Immature natural killer cell (primary cell): ENCODE measurements around the gene WDR43. TPM values are rescaled to one million over a fixed set of nuclear protein-coding genes. Genes with fewer than 3 reads are reported as not detected.

Experiments used
- DNase-seq, 3 donors: peaks; one replicate each; pipeline ENCODE4 v3.0.0; 2022; ENCODE audit warnings: mixed read lengths in 1 of 3
- H3K27ac Mint-ChIP-seq, 6 donors: one replicate each; pipeline ENCODE4 v1.8.0; 2020; ENCODE audit warnings: mixed read lengths in 6 of 6, mild to moderate bottlenecking in 5 of 6, inconsistent platforms in 4 of 6, moderate library complexity in 3 of 6
- H3K27me3 Mint-ChIP-seq, 3 donors: one replicate each; pipeline ENCODE4 v1.8.0; 2020 to 2021; ENCODE audit warnings: low read depth in 3 of 3, mild to moderate bottlenecking in 3 of 3, mixed read lengths in 3 of 3, moderate library complexity in 3 of 3, inconsistent platforms in 1 of 3
- H3K36me3 Mint-ChIP-seq, 3 donors: one replicate each; pipeline ENCODE4 v1.8.0; 2020; ENCODE audit warnings: mixed read lengths in 3 of 3, inconsistent platforms in 2 of 3, mild to moderate bottlenecking in 2 of 3
- H3K4me1 Mint-ChIP-seq, 2 donors: one replicate each; pipeline ENCODE4 v1.8.0; 2020; ENCODE audit warnings: inconsistent platforms in 2 of 2, mild to moderate bottlenecking in 2 of 2, mixed read lengths in 2 of 2, moderate library complexity in 1 of 2
- H3K4me3 Mint-ChIP-seq, 5 donors: one replicate each; pipeline ENCODE4 v1.8.0; 2020; ENCODE audit warnings: mild to moderate bottlenecking in 5 of 5, mixed read lengths in 5 of 5, inconsistent platforms in 3 of 5, moderate library complexity in 3 of 5
- H3K9me3 Mint-ChIP-seq, 6 donors: one replicate each; pipeline ENCODE4 v1.8.0; 2020; ENCODE audit warnings: mild to moderate bottlenecking in 6 of 6, mixed read lengths in 6 of 6, inconsistent platforms in 4 of 6, moderate library complexity in 3 of 6
- polyA plus RNA-seq, 3 donors: library from polyadenylated mRNA; unstranded; fragments of 300-500 nt; fragmentation: Illumina TruSeq; gene quantifications; one replicate each; pipeline ENCODE4 v1.2.3, GENCODE V29; 2021

Gene WDR43
- polyA plus RNA-seq, 3 donors from 2014 or later = 14.2 to 24.6 (median 21.9) TPM

GRCh38 chr2:28979576-28980366 is 85.3 kb downstream of the WDR43 start:
- Mint-ChIP-seq H3K4me3 (no peak overlapping the region), H3K4me1 (no peaks in the 10 kb centered on the region), H3K36me3 (no peaks in the 10 kb centered on the region), H3K27me3 (peaks cover 2 to 4% (median 3%) of the 10 kb centered on the region in 3 donors), H3K27ac (peak overlapping the region in 3 of 6 donors; percentile 40 to 73 (median 61)), H3K9me3 (peaks cover 0 to 2% (median 0%) of the 10 kb centered on the region in 6 donors)
- DNase-seq = no peak

GRCh38 chr2:28980368-28981015 is 86.0 kb downstream of the WDR43 start:
- DNase-seq = no peak
- peak overlapping the region in 4 of 6 donors; percentile 45 to 73 (median 62) for H3K27ac Mint-ChIP-seq
- H3K4me1 Mint-ChIP-seq = peaks cover 0 to 2% of the 10 kb centered on the region in 2 donors
- no peak overlapping the region for H3K4me3 Mint-ChIP-seq
- peaks cover 0 to 2% (median 0%) of the 10 kb centered on the region in 6 donors for H3K9me3 Mint-ChIP-seq
- H3K36me3 Mint-ChIP-seq = no peaks in the 10 kb centered on the region
- H3K27me3 Mint-ChIP-seq = peaks cover 2 to 4% (median 3%) of the 10 kb centered on the region in 3 donors

- Mint-ChIP-seq H3K27ac (peak within 1 kb of the TSS in 4 of 6 donors; percentile 61 to 76 (median 68)), H3K4me3 (no peak within 1 kb of the TSS), H3K27me3 (peaks cover 2 to 4% (median 3%) of the 10 kb centered on the region in 3 donors), H3K4me1 (peaks cover 4 to 8% of the 10 kb centered on the region in 2 donors), H3K9me3 (peaks cover 0 to 2% (median 0%) of the 10 kb centered on the region in 6 donors), H3K36me3 (no peaks in the 10 kb centered on the region)
- no peak for DNase-seq
These were observed 86.6 kb downstream of the WDR43 start, which contains the start of gene TOGARAM2 for GRCh38 chr2:28981016-28981441. TSS of gene TOGARAM2 (plus strand) at chr2:28981298. CDS start at chr2:28994835, 13,537 bp downstream.

GRCh38 chr2:28981620-28982376 is 87.3 kb downstream of the WDR43 start:
- no peaks in the 10 kb centered on the region for H3K36me3 Mint-ChIP-seq
- no peak for DNase-seq
- no peak overlapping the region for H3K4me3 Mint-ChIP-seq
- peaks cover 0 to 4% (median 3%) of the 10 kb centered on the region in 3 donors for H3K27me3 Mint-ChIP-seq
- H3K9me3 Mint-ChIP-seq = peaks cover 0 to 2% (median 0%) of the 10 kb centered on the region in 6 donors
- peak overlapping the region in 1 of 6 donors; percentile 76 for H3K27ac Mint-ChIP-seq
- H3K4me1 Mint-ChIP-seq = peaks cover 11 to 15% of the 10 kb centered on the region in 2 donors

GRCh38 chr2:28982381-28982950 is 88.0 kb downstream of the WDR43 start:
- Mint-ChIP-seq H3K4me3 (no peak overlapping the region), H3K36me3 (no peaks in the 10 kb centered on the region), H3K9me3 (peaks cover 0 to 2% (median 0%) of the 10 kb centered on the region in 6 donors), H3K27ac (peak overlapping the region in 3 of 6 donors; percentile 10 to 45 (median 40)), H3K27me3 (peaks cover 0 to 4% (median 3%) of the 10 kb centered on the region in 3 donors), H3K4me1 (peaks cover 14 to 19% of the 10 kb centered on the region in 2 donors)
- no peak for DNase-seq

- Mint-ChIP-seq H3K9me3 (no peaks in the 10 kb centered on the region), H3K36me3 (no peaks in the 10 kb centered on the region), H3K27ac (peak overlapping the region; percentile 20 to 85 (median 67)), H3K4me3 (peak overlapping the region in 1 of 5 donors; percentile 14), H3K27me3 (peaks cover 0 to 2% (median 0%) of the 10 kb centered on the region in 3 donors), H3K4me1 (peaks cover 14 to 19% of the 10 kb centered on the region in 2 donors)
- DNase-seq = no peak
These were observed 92.0 kb downstream of the WDR43 start for GRCh38 chr2:28986429-28986828.

GRCh38 chr2:28989973-28990372 is 95.5 kb downstream of the WDR43 start:
- Mint-ChIP-seq H3K4me1 (peaks cover 14 to 19% of the 10 kb centered on the region in 2 donors), H3K9me3 (no peaks in the 10 kb centered on the region), H3K4me3 (no peak overlapping the region), H3K27ac (peak overlapping the region in 2 of 6 donors; percentile 6 to 42), H3K27me3 (peaks cover 0 to 2% (median 0%) of the 10 kb centered on the region in 3 donors), H3K36me3 (no peaks in the 10 kb centered on the region)
- DNase-seq = no peak

GRCh38 chr2:28990445-28990844 is 96.0 kb downstream of the WDR43 start:
- Mint-ChIP-seq H3K27me3 (peaks cover 0 to 2% (median 0%) of the 10 kb centered on the region in 3 donors), H3K4me3 (no peak overlapping the region), H3K36me3 (no peaks in the 10 kb centered on the region), H3K4me1 (peaks cover 14 to 18% of the 10 kb centered on the region in 2 donors), H3K9me3 (no peaks in the 10 kb centered on the region), H3K27ac (peak overlapping the region in 3 of 6 donors; percentile 42 to 87 (median 56))
- no peak for DNase-seq

GRCh38 chr2:28991021-28991420 is 96.6 kb downstream of the WDR43 start:
- no peak for DNase-seq
- Mint-ChIP-seq H3K27me3 (peaks cover 0 to 3% (median 2%) of the 10 kb centered on the region in 3 donors), H3K4me3 (no peak overlapping the region), H3K36me3 (no peaks in the 10 kb centered on the region), H3K27ac (peak overlapping the region in 2 of 6 donors; percentile 56 to 87), H3K9me3 (no peaks in the 10 kb centered on the region), H3K4me1 (peaks cover 11 to 12% of the 10 kb centered on the region in 2 donors)

GRCh38 chr2:28991460-28991859 is 97.0 kb downstream of the WDR43 start:
- Mint-ChIP-seq H3K27me3 (peaks cover 0 to 3% (median 2%) of the 10 kb centered on the region in 3 donors), H3K36me3 (no peaks in the 10 kb centered on the region), H3K9me3 (no peaks in the 10 kb centered on the region), H3K4me3 (no peak overlapping the region), H3K27ac (peak overlapping the region in 1 of 6 donors; percentile 68), H3K4me1 (peaks cover 6 to 7% of the 10 kb centered on the region in 2 donors)
- no peak for DNase-seq

GRCh38 chr2:28993206-28993960 is 98.9 kb downstream of the WDR43 start:
- no peak overlapping the region for H3K4me3 Mint-ChIP-seq
- H3K4me1 Mint-ChIP-seq = peaks cover 0 to under 1% of the 10 kb centered on the region in 2 donors
- H3K27me3 Mint-ChIP-seq = peaks cover 0 to 3% (median 2%) of the 10 kb centered on the region in 3 donors
- H3K27ac Mint-ChIP-seq = peak overlapping the region in 3 of 6 donors; percentile 45 to 58 (median 49)
- no peak for DNase-seq
- H3K36me3 Mint-ChIP-seq = no peaks in the 10 kb centered on the region
- no peaks in the 10 kb centered on the region for H3K9me3 Mint-ChIP-seq

- no peak overlapping the region for H3K4me3 Mint-ChIP-seq
- no peaks in the 10 kb centered on the region for H3K36me3 Mint-ChIP-seq
- H3K4me1 Mint-ChIP-seq = peaks cover 3 to 6% of the 10 kb centered on the region in 2 donors
- peaks cover 0 to 3% (median 2%) of the 10 kb centered on the region in 3 donors for H3K27me3 Mint-ChIP-seq
- H3K27ac Mint-ChIP-seq = peak overlapping the region in 1 of 6 donors; percentile 49
- no peaks in the 10 kb centered on the region for H3K9me3 Mint-ChIP-seq
- no peak for DNase-seq
These were observed 99.6 kb downstream of the WDR43 start for GRCh38 chr2:28994074-28994473.
